OCI-LY7 (cell line): ENCODE results near the gene ILKAP. TPM values are rescaled to one million over a fixed set of nuclear protein-coding genes. Genes with fewer than 3 reads are reported as not detected.

Experiments used
- Bru-seq: library from RNA; stranded (reverse); fragments of 400-500 nt; gene quantifications from one replicate; lab custom pipeline; 2021; lab: Mats Ljungman, UMichigan
- BruChase-seq, 2 experiments: library from RNA; stranded (reverse); fragments of 400-500 nt; gene quantifications; one replicate each; lab custom pipeline; 2021; lab: Mats Ljungman, UMichigan
- BruUV-seq: library from RNA; stranded (reverse); fragments of 400-500 nt; replicated peaks from 2 replicates; lab custom pipeline; 2021; lab: Mats Ljungman, UMichigan
- CTCF ChIA-PET: fragments of 300-600 bp; sonication (Branson Sonifier 250); formaldehyde crosslinking; loops from one replicate; lab custom pipeline; 2022; ENCODE audit warnings: antibody characterized with exemption; ENCODE audit not compliant: unreplicated experiment; lab: Charles Lee
- POLR2A ChIA-PET: fragments of 300-600 bp; sonication (Branson Sonifier 250); formaldehyde crosslinking; loops from one replicate; lab custom pipeline; 2022; ENCODE audit warnings: antibody characterized with exemption; lab: Charles Lee
- DNase-seq: peaks from one replicate; pipeline ENCODE4 v3.0.0-alpha.2; 2015; ENCODE audit warnings: low spot score
- H2AFZ ChIP-seq: fragments of 200-600 bp; sonication (generic), shearing (Covaris generic); 2 replicates; pipeline ENCODE4 v1.6.1; 2014; ENCODE audit warnings: mild to moderate bottlenecking, antibody characterized with exemption, low read length, moderate library complexity
- H3K27ac ChIP-seq: fragments of 200-600 bp; sonication (generic); 2 replicates; pipeline ENCODE4 v1.5.1; 2014; ENCODE audit warnings: mixed run types, low read depth, mild to moderate bottlenecking, moderate library complexity, low read length, inconsistent platforms; ENCODE audit not compliant: poor library complexity, severe bottlenecking
- H3K36me3 ChIP-seq: fragments of 200-600 bp; sonication (generic); 2 replicates; pipeline ENCODE4 v1.6.1; 2014; ENCODE audit warnings: mild to moderate bottlenecking, antibody characterized with exemption, low read length, moderate library complexity, mixed read lengths; ENCODE audit not compliant: insufficient read depth
- H3K4me1 ChIP-seq: fragments of 200-600 bp; sonication (generic); 2 replicates; pipeline ENCODE4 v1.5.1; 2014; ENCODE audit warnings: mild to moderate bottlenecking, low read length; ENCODE audit not compliant: insufficient read depth, poor library complexity, severe bottlenecking
- H3K4me2 ChIP-seq: fragments of 200-600 bp; sonication (generic); 2 replicates; pipeline ENCODE4 v1.6.1; 2014; ENCODE audit warnings: mild to moderate bottlenecking, low read length
- H3K4me3 ChIP-seq: fragments of 200-600 bp; sonication (generic); 2 replicates; pipeline ENCODE4 v1.5.1; 2014; ENCODE audit warnings: mild to moderate bottlenecking, low read depth, low read length; ENCODE audit not compliant: poor library complexity, severe bottlenecking
- H3K79me2 ChIP-seq: fragments of 200-600 bp; sonication (generic); 2 replicates; pipeline ENCODE4 v1.6.1; 2016; ENCODE audit warnings: low read depth, mild to moderate bottlenecking, low read length, moderate library complexity, mixed read lengths; ENCODE audit not compliant: insufficient read depth
- H3K9me2 ChIP-seq: fragments of 200-600 bp; sonication (generic); 2 replicates; pipeline ENCODE4 v1.6.1; 2016; ENCODE audit warnings: mild to moderate bottlenecking, low read length, mixed read lengths; ENCODE audit not compliant: insufficient read depth
- H3K9me3 ChIP-seq: fragments of 200-600 bp; sonication (generic); 2 replicates; pipeline ENCODE4 v1.6.1; 2014; ENCODE audit warnings: mild to moderate bottlenecking, mixed run types, low read length, mixed read lengths
- H4K20me1 ChIP-seq: fragments of 200-600 bp; sonication (generic); 2 replicates; pipeline ENCODE4 v1.6.1; 2014; ENCODE audit warnings: mild to moderate bottlenecking, antibody characterized with exemption, low read length, moderate library complexity, mixed read lengths; ENCODE audit not compliant: insufficient read depth
- CTCF ChIP-seq: fragments of 200-600 bp; sonication (generic); conservative IDR thresholded peaks from 2 replicates; pipeline ENCODE4 v1.5.1; 2014; ENCODE audit warnings: mild to moderate bottlenecking, antibody characterized with exemption, low read length, moderate library complexity, mixed read lengths
- EZH2phosphoT487 ChIP-seq: fragments of 200-600 bp; sonication (generic); IDR thresholded peaks from 2 replicates; pipeline ENCODE4 v1.6.1; 2018; ENCODE audit warnings: low read depth, borderline replicate concordance, mild to moderate bottlenecking, mixed run types, antibody characterized with exemption, low read length, moderate library complexity, mixed read lengths
- intact Hi-C: fragments of 100-400 bp; cut with micrococcal nuclease; formaldehyde crosslinking; loops from one replicate; pipeline ENCODE4 v1.10.0; 2022; ENCODE audit not compliant: unreplicated experiment
- long read RNA-seq: library from polyadenylated mRNA; stranded (forward); transcript quantifications from one replicate; pipeline ENCODE4 v2.0.0, GENCODE V29; 2022
- total RNA-seq, 2 experiments: library from RNA; depleted of rRNA in 1 of 2; stranded (reverse); fragments of >200 nt in 1 of 2; shearing (Covaris generic) in 1 of 2; gene quantifications; 2 replicates each; pipeline ENCODE4 v1.2.3, GENCODE V29; 2014 to 2022

ILKAP gene, protein sequence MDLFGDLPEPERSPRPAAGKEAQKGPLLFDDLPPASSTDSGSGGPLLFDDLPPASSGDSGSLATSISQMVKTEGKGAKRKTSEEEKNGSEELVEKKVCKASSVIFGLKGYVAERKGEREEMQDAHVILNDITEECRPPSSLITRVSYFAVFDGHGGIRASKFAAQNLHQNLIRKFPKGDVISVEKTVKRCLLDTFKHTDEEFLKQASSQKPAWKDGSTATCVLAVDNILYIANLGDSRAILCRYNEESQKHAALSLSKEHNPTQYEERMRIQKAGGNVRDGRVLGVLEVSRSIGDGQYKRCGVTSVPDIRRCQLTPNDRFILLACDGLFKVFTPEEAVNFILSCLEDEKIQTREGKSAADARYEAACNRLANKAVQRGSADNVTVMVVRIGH
- total RNA-seq (2014; rRNA removed; shearing (Covaris generic)) (33.1 and 36.7 TPM in 2 replicates), total RNA-seq (2022) (57.3 and 61.8 TPM in 2 replicates), Bru-seq, nascent RNA (percentile 90 among the genes with signal in this experiment), BruChase-seq, experiment 1, labeled RNA remaining after a 6-hour chase (percentile 89 among the genes with signal in this experiment), BruChase-seq, experiment 2, labeled RNA remaining after a 2-hour chase (percentile 86 among the genes with signal in this experiment)
- long read RNA-seq, transcript ILKAP-201 (12 exons, 1,490 nt), result major isoform, 23 of 46 reads
- long read RNA-seq, partial matches to known transcripts, result 1 of 46 reads
- long read RNA-seq, other reads (novel, unspliced or antisense), result 18 of 46 reads

GRCh38 chr2:238203094-238203972, at the start of gene ILKAP:
Gene ILKAP (minus strand): TSS chr2:238203695. CDS start chr2:238203553, 142 bp downstream.
- Histone ChIP-seq H3K9me3 (no peaks in the 10 kb centered on the region), H3K4me2 (peak within 1 kb of the TSS; percentile 97), H3K79me2 (peaks cover 48% of the 10 kb centered on the region), H2AFZ (peak within 1 kb of the TSS; percentile 95), H3K9me2 (no peaks in the 10 kb centered on the region), H4K20me1 (peaks cover 37% of the 10 kb centered on the region), H3K27ac (peak within 1 kb of the TSS; percentile 56), H3K4me3 (peak within 1 kb of the TSS; percentile 96), H3K36me3 (peaks cover 40% of the 10 kb centered on the region), H3K4me1 (peaks cover 39% of the 10 kb centered on the region)
- intact Hi-C loops, result no loop called here
- ChIA-PET CTCF (no interaction called here), POLR2A (interaction anchor here (0.6 to 1.9 kb wide), 4 partner anchors 10 to 588 kb away, joined by 3 to 7 read pairs (median 6); no protein-coding TSS in a partner anchor)
- no peak for TF ChIP-seq EZH2phosphoT487
- TF ChIP-seq CTCF, result no peak
- DNase-seq, result peak; percentile 91
- no TSS peak for BruUV-seq

GRCh38 chr2:238252766-238253630, 49.5 kb upstream of the ILKAP start:
- DNase-seq, result no peak
- H3K4me1 ChIP-seq, result no peaks in the 10 kb centered on the region
- ChIA-PET POLR2A (no interaction called here), CTCF (no interaction called here)
- no peaks in the 10 kb centered on the region for H3K79me2 ChIP-seq
- H3K4me2 ChIP-seq, result no peak overlapping the region
- H3K27ac ChIP-seq, result no peak overlapping the region
- no TSS peak for BruUV-seq
- intact Hi-C loops, result no loop called here
- H2AFZ ChIP-seq, result no peak overlapping the region
- no peaks in the 10 kb centered on the region for H3K9me2 ChIP-seq
- TF ChIP-seq CTCF (no peak), EZH2phosphoT487 (no peak)
- no peaks in the 10 kb centered on the region for H4K20me1 ChIP-seq
- H3K36me3 ChIP-seq, result peaks cover 29% of the 10 kb centered on the region
- no peaks in the 10 kb centered on the region for H3K9me3 ChIP-seq
- H3K4me3 ChIP-seq, result no peak overlapping the region
